GM06990 (cell line): ENCODE results near the gene DDA1.
"Not testable (repeated sequence)": the region's sequence is repeated elsewhere in the genome, so short reads cannot be mapped to it uniquely, and the experiment has no call there.

Source experiments
- DNase-seq: peaks from one replicate; pipeline ENCODE4 v3.0.0-alpha.2; 2011; ENCODE audit not compliant: insufficient read length; ENCODE audit errors: extremely low read depth
- H3K27me3 ChIP-seq: replicated peaks from 2 replicates; pipeline ENCODE4 v1.6.0; 2011; ENCODE audit warnings: low read length; ENCODE audit not compliant: control insufficient read depth, insufficient read depth
- H3K36me3 ChIP-seq: 2 replicates; pipeline ENCODE4 v1.5.1; 2011; ENCODE audit warnings: low read length; ENCODE audit not compliant: control insufficient read depth, insufficient read depth
- H3K4me3 ChIP-seq: replicated peaks from 2 replicates; pipeline ENCODE4 v1.5.1; 2011; ENCODE audit warnings: low read depth, mild to moderate bottlenecking, control low read depth, low read length
- CTCF ChIP-seq: IDR thresholded peaks from 2 replicates; pipeline ENCODE4 v1.5.1; 2011; ENCODE audit warnings: low read length, control low read depth, mild to moderate bottlenecking, inconsistent platforms; ENCODE audit not compliant: insufficient read depth, poor library complexity, severe bottlenecking

Gene DDA1

GRCh38 chr19:17293605-17294004 is 15.8 kb upstream of the DDA1 start:
- no peak for TF ChIP-seq CTCF
- no peak for DNase-seq
- H3K36me3 ChIP-seq: no peaks in the 10 kb centered on the region
- H3K27me3 ChIP-seq: no peaks in the 10 kb centered on the region
- no peak overlapping the region for H3K4me3 ChIP-seq

- H3K4me3 ChIP-seq: no peak overlapping the region
- H3K36me3 ChIP-seq: no peaks in the 10 kb centered on the region
- no peak for TF ChIP-seq CTCF
- no peaks in the 10 kb centered on the region for H3K27me3 ChIP-seq
- DNase-seq: peak; percentile 77
Measured at GRCh38 chr19:17294051-17294891, 15.1 kb upstream of the DDA1 start.

GRCh38 chr19:17295551-17295950 is 13.8 kb upstream of the DDA1 start:
- H3K27me3 ChIP-seq, H3K4me3 ChIP-seq, H3K36me3 ChIP-seq, DNase-seq: not testable (repeated sequence)

- Histone ChIP-seq H3K27me3 (no peaks in the 10 kb centered on the region), H3K4me3 (no peak overlapping the region), H3K36me3 (no peaks in the 10 kb centered on the region)
- no peak for TF ChIP-seq CTCF
- no peak for DNase-seq
Measured at GRCh38 chr19:17296273-17296672, 13.1 kb upstream of the DDA1 start.

GRCh38 chr19:17296976-17297375 is 12.4 kb upstream of the DDA1 start:
- DNase-seq: no peak
- TF ChIP-seq CTCF: no peak
- Histone ChIP-seq H3K4me3 (no peak overlapping the region), H3K36me3 (peaks cover 2% of the 10 kb centered on the region; the same call in 1 of the 2 replicates), H3K27me3 (no peaks in the 10 kb centered on the region)

GRCh38 chr19:17300992-17301619 is 8.3 kb upstream of the DDA1 start:
- H3K4me3 ChIP-seq: no peak overlapping the region
- H3K36me3 ChIP-seq: peaks cover 2% of the 10 kb centered on the region; the same call in 1 of the 2 replicates
- DNase-seq: no peak
- H3K27me3 ChIP-seq: no peaks in the 10 kb centered on the region
- no peak for TF ChIP-seq CTCF
